Neural cell (in vitro differentiated cells): ENCODE measurements around the gene DUS2. TPM values are rescaled to one million over a fixed set of nuclear protein-coding genes. Genes with fewer than 3 reads are reported as not detected.

Experiments
- H2AFZ ChIP-seq: fragments of 200-600, 300-800 bp; sonication (generic), shearing (Covaris generic); 2 replicates; pipeline ENCODE4 v1.6.0; 2014; ENCODE audit warnings: low read depth, mild to moderate bottlenecking, antibody characterized with exemption, low read length, moderate library complexity
- H3F3A ChIP-seq: fragments of 200-600 bp; shearing (Covaris generic); 2 replicates; pipeline ENCODE4 v1.6.1; 2016; ENCODE audit warnings: mild to moderate bottlenecking, moderate library complexity, mixed read lengths, antibody characterized with exemption, low read length; ENCODE audit not compliant: insufficient read depth, poor library complexity, severe bottlenecking
- H3K27ac ChIP-seq: fragments of 200-600, 300-800 bp; sonication (generic), shearing (Covaris generic); 2 replicates; pipeline ENCODE4 v1.5.1; 2014; ENCODE audit warnings: mild to moderate bottlenecking, low read length, moderate library complexity
- H3K27me3 ChIP-seq: fragments of 300-800, 200-600 bp; sonication (generic), shearing (Covaris generic); 2 replicates; pipeline ENCODE4 v1.6.0; 2014; ENCODE audit warnings: mild to moderate bottlenecking, low read depth, low read length, moderate library complexity; ENCODE audit not compliant: insufficient read depth
- H3K36me3 ChIP-seq: fragments of 300-800, 200-600 bp; sonication (generic), shearing (Covaris generic); 2 replicates; pipeline ENCODE4 v1.5.1; 2014; ENCODE audit warnings: mild to moderate bottlenecking, antibody characterized with exemption, low read length, moderate library complexity; ENCODE audit not compliant: insufficient read depth
- H3K4me2 ChIP-seq: fragments of 300-800, 200-600 bp; sonication (generic), shearing (Covaris generic); 2 replicates; pipeline ENCODE4 v1.6.0; 2014; ENCODE audit warnings: mild to moderate bottlenecking, low read length
- H3K4me3 ChIP-seq: fragments of 300-800, 200-600 bp; sonication (generic), shearing (Covaris generic); 2 replicates; pipeline ENCODE4 v1.5.1; 2014; ENCODE audit warnings: mild to moderate bottlenecking, low read length, moderate library complexity
- H3K79me2 ChIP-seq: fragments of 200-600 bp; shearing (Covaris generic); replicated peaks from 2 replicates; pipeline ENCODE4 v1.6.0; 2014; ENCODE audit warnings: mild to moderate bottlenecking, low read length, moderate library complexity; ENCODE audit not compliant: insufficient read depth
- H3K9ac ChIP-seq: fragments of 300-800, 200-600 bp; sonication (generic), shearing (Covaris generic); 2 replicates; pipeline ENCODE4 v1.6.1; 2016; ENCODE audit warnings: mild to moderate bottlenecking, low read length, mixed read lengths
- H3K9me2 ChIP-seq: fragments of 200-600 bp; shearing (Covaris generic); 2 replicates; pipeline ENCODE4 v1.6.1; 2016; ENCODE audit warnings: mild to moderate bottlenecking, low read length, mixed read lengths; ENCODE audit not compliant: insufficient read depth
- H3K9me3 ChIP-seq: fragments of 200-600, 300-800 bp; sonication (generic), shearing (Covaris generic); 2 replicates; pipeline ENCODE4 v1.6.1; 2016; ENCODE audit warnings: mild to moderate bottlenecking, mixed run types, low read length, moderate library complexity, mixed read lengths
- H4K20me1 ChIP-seq: fragments of 200-600 bp; shearing (Covaris generic); 2 replicates; pipeline ENCODE4 v1.6.1; 2016; ENCODE audit warnings: mild to moderate bottlenecking, mixed run types; ENCODE audit not compliant: insufficient read depth
- EP300 ChIP-seq: fragments of 450-650 bp; conservative IDR thresholded peaks from 2 replicates; pipeline ENCODE4 v1.6.1; 2014; ENCODE audit warnings: antibody characterized with exemption, mild to moderate bottlenecking, moderate library complexity; ENCODE audit not compliant: poor library complexity, severe bottlenecking
- EZH2 ChIP-seq: fragments of 200-600, 300-800 bp; shearing (Covaris generic), sonication (generic); IDR thresholded peaks from 2 replicates; pipeline ENCODE4 v1.6.1; 2014; ENCODE audit warnings: antibody characterized with exemption, low read length, borderline replicate concordance, mild to moderate bottlenecking; ENCODE audit not compliant: insufficient read depth, poor library complexity, severe bottlenecking
- MXI1 ChIP-seq: fragments of 450-650 bp; conservative IDR thresholded peaks from 2 replicates; pipeline ENCODE4 v1.6.1; 2014; ENCODE audit warnings: antibody characterized with exemption, mild to moderate bottlenecking; ENCODE audit not compliant: poor library complexity, severe bottlenecking
- POLR2AphosphoS5 ChIP-seq: IDR thresholded peaks from 2 replicates; pipeline ENCODE4 v1.6.1; 2012
- RAD21 ChIP-seq: fragments of 450-650 bp; conservative IDR thresholded peaks from 2 replicates; pipeline ENCODE4 v1.6.1; 2014; ENCODE audit warnings: antibody characterized with exemption, mild to moderate bottlenecking, moderate library complexity
- REST ChIP-seq: IDR thresholded peaks from 2 replicates; pipeline ENCODE4 v1.6.1; 2012; ENCODE audit warnings: borderline replicate concordance
- SMC3 ChIP-seq: fragments of 450-650 bp; conservative IDR thresholded peaks from 2 replicates; pipeline ENCODE4 v1.6.1; 2014; ENCODE audit warnings: antibody characterized with exemption, mild to moderate bottlenecking, moderate library complexity; ENCODE audit not compliant: poor library complexity
- TAF1 ChIP-seq: IDR thresholded peaks from 2 replicates; pipeline ENCODE4 v1.6.1; 2012; ENCODE audit warnings: low read depth
- polyA plus RNA-seq: library from polyadenylated mRNA; depleted of rRNA; stranded (reverse); fragments of >200 nt; gene quantifications from 2 replicates; pipeline ENCODE4 v1.2.3, GENCODE V29; 2014
- TF ChIP-seq, protein P1 (sequence below): fragments of 450-650 bp; IDR thresholded peaks from 2 replicates; pipeline ENCODE4 v1.5.1; 2014; ENCODE audit warnings: antibody characterized with exemption, mild to moderate bottlenecking, moderate library complexity; ENCODE audit not compliant: poor library complexity, severe bottlenecking

The DUS2 gene
- polyA plus RNA-seq, 1 donor from 2014 or later, result 22.4 TPM

DNA sequence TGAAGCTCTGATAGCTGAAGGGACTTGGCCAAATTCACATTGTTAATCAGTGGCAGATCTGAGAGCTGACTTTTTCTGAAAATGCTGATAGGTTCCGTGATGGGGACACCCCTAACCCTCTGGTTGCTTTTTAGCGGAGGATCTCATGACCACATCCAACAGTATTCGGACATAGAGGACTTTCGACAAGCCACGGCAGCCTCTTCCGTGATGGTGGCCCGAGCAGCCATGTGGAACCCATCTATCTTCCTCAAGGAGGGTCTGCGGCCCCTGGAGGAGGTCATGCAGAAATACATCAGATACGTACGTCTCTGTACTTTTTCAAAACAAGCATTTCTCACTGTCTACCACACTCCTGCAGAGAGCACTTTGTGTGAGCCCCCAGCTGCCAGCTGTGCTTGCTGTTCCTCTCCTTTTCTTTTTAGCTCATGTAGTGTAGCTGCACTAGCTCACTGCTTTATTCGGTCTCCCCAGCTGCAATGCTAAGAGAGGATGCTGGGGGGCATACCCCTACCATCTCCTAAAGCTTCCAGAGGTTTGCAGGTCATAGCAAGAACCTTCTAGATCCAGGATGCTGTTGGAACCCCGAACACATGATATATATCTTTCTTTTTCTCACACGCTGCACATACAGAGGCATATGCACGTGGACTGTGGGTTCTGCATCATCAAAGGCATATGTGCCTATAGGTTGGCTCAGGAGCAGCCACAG is 47.9 kb downstream of the DUS2 start:
- no peaks in the 10 kb centered on the region for H3F3A ChIP-seq
- no peak overlapping the region for H2AFZ ChIP-seq
- peaks cover 5% of the 10 kb centered on the region for H3K36me3 ChIP-seq
- H3K79me2 ChIP-seq, result no peaks in the 10 kb centered on the region
- no peaks in the 10 kb centered on the region for H3K27me3 ChIP-seq
- no peak overlapping the region for H3K27ac ChIP-seq
- no peak overlapping the region for H3K4me3 ChIP-seq
- no peaks in the 10 kb centered on the region for H4K20me1 ChIP-seq
- H3K9me3 ChIP-seq, result no peaks in the 10 kb centered on the region
- TF ChIP-seq MXI1 (no peak), POLR2AphosphoS5 (no peak), EP300 (no peak), TAF1 (no peak), SMC3 (no peak)
- TF ChIP-seq, protein P1, sequence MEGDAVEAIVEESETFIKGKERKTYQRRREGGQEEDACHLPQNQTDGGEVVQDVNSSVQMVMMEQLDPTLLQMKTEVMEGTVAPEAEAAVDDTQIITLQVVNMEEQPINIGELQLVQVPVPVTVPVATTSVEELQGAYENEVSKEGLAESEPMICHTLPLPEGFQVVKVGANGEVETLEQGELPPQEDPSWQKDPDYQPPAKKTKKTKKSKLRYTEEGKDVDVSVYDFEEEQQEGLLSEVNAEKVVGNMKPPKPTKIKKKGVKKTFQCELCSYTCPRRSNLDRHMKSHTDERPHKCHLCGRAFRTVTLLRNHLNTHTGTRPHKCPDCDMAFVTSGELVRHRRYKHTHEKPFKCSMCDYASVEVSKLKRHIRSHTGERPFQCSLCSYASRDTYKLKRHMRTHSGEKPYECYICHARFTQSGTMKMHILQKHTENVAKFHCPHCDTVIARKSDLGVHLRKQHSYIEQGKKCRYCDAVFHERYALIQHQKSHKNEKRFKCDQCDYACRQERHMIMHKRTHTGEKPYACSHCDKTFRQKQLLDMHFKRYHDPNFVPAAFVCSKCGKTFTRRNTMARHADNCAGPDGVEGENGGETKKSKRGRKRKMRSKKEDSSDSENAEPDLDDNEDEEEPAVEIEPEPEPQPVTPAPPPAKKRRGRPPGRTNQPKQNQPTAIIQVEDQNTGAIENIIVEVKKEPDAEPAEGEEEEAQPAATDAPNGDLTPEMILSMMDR, result no peak
- H3K4me2 ChIP-seq, result no peak overlapping the region
- H3K9ac ChIP-seq, result no peak overlapping the region
- H3K9me2 ChIP-seq, result no peaks in the 10 kb centered on the region

DNA sequence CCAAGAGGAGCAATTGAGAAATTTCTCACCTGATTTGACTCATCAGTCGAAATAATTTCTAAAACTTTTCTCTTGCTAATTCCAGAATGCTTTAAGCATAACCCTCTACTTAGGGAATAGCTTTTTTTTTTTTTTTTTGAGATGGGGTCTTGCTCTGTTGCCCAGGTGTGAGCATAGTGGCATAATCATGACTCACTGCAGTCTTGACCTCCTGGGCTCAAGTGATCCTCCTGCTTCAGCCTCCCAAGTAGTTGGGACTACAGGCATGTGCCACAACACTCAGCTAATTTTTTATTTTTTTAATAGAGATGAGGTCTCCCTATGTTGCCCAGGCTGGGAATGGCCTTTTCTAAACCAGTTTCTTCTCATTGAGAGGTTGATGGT is 48.4 kb downstream of the DUS2 start:
- Histone ChIP-seq H3K9me3 (no peaks in the 10 kb centered on the region), H3K27ac (no peak overlapping the region), H3K9ac (no peak overlapping the region), H3K36me3 (peaks cover 5% of the 10 kb centered on the region), H3K9me2 (no peaks in the 10 kb centered on the region), H3K4me2 (no peak overlapping the region), H4K20me1 (no peaks in the 10 kb centered on the region), H3K4me3 (no peak overlapping the region), H2AFZ (no peak overlapping the region), H3F3A (no peaks in the 10 kb centered on the region), H3K27me3 (no peaks in the 10 kb centered on the region), H3K79me2 (no peaks in the 10 kb centered on the region)
- TF ChIP-seq TAF1 (no peak), EP300 (no peak), SMC3 (no peak), RAD21 (no peak), MXI1 (no peak), POLR2AphosphoS5 (no peak), REST (no peak), EZH2 (no peak)
